T-cell (primary cell): ENCODE data around the gene TCL1A. TPM values are rescaled to one million over a fixed set of nuclear protein-coding genes. Genes with fewer than 3 reads are reported as not detected.
"Not testable (repeated sequence)": the region's sequence is repeated elsewhere in the genome, so short reads cannot be mapped to it uniquely, and the experiment has no call there.

Source experiments
- ATAC-seq, 4 experiments: fragments of 200-7000 bp in 3 of 4; fragments of 150-1000 bp in 1 of 4; cut with Tn5 transposase; replicated peaks in 1 of 4; 1 replicate in 3 of 4; 2 replicates in 1 of 4; pipeline ENCODE4 v1.10.0; 2021; ENCODE audit warnings: moderate library complexity in 3 of 4, mild to moderate bottlenecking in 2 of 4, moderate number of reproducible peaks in 1 of 4
- CTCF ChIA-PET, 2 donors: fragments of 300-600 bp; sonication (Branson Sonifier 250); formaldehyde crosslinking; loops; one replicate each; lab custom pipeline; 2022; ENCODE audit warnings: antibody characterized with exemption in 2 of 2; lab: Charles Lee
- POLR2A ChIA-PET, 2 donors: fragments of 300-600 bp; sonication (Branson Sonifier 250); formaldehyde crosslinking; loops; one replicate each; lab custom pipeline; 2022; ENCODE audit warnings: antibody characterized with exemption in 2 of 2; lab: Charles Lee
- DNase-seq, 35 experiments: peaks; one replicate each; pipeline versions ENCODE4 v3.0.0 to v3.0.0-alpha.2; 2013 to 2023
- H3K27ac ChIP-seq: one replicate; pipeline ENCODE4 v1.5.1; 2013; ENCODE audit warnings: low read length
- H3K27me3 ChIP-seq, 2 experiments: replicated peaks in 1 of 2; 1 replicate in 1 of 2; 2 replicates in 1 of 2; pipeline versions ENCODE4 v1.6.1 to v1.7.0; 2013; ENCODE audit warnings: low read length in 1 of 2, mixed read lengths in 1 of 2; ENCODE audit not compliant: control insufficient read depth in 2 of 2, insufficient read depth in 2 of 2; ENCODE audit errors: extremely low read depth in 1 of 2
- H3K36me3 ChIP-seq, 2 donors: 1 replicate in 1 of 2; 2 replicates in 1 of 2; pipeline versions ENCODE4 v1.6.1 to v1.7.0; 2013; ENCODE audit warnings: low read length in 1 of 2; ENCODE audit not compliant: control insufficient read depth in 2 of 2, insufficient read depth in 1 of 2; ENCODE audit errors: extremely low read depth in 1 of 2
- H3K4me1 ChIP-seq, 2 experiments: 1 replicate in 1 of 2; 2 replicates in 1 of 2; pipeline versions ENCODE4 v1.6.1 to v1.7.0; 2013; ENCODE audit warnings: low read length in 2 of 2, mixed read lengths in 1 of 2; ENCODE audit not compliant: insufficient read depth in 2 of 2, control insufficient read depth in 1 of 2; ENCODE audit errors: extremely low read depth in 1 of 2
- H3K4me3 ChIP-seq, 2 donors: 1 replicate in 1 of 2; 2 replicates in 1 of 2; pipeline versions ENCODE4 v1.5.1 to v1.7.0; 2013; ENCODE audit warnings: mild to moderate bottlenecking in 2 of 2, low read length in 1 of 2, moderate library complexity in 1 of 2; ENCODE audit not compliant: control insufficient read depth in 1 of 2; ENCODE audit errors: extremely low read depth in 1 of 2
- H3K9me3 ChIP-seq: 2 replicates; pipeline ENCODE4 v1.7.0; 2013
- H3K27ac Mint-ChIP-seq, 2 donors: one replicate each; pipeline ENCODE4 v1.8.0; 2020 to 2021; ENCODE audit warnings: mild to moderate bottlenecking in 2 of 2, mixed read lengths in 2 of 2
- H3K27me3 Mint-ChIP-seq, 2 donors: one replicate each; pipeline ENCODE4 v1.8.0; 2021 to 2022; ENCODE audit warnings: mixed read lengths in 2 of 2
- H3K36me3 Mint-ChIP-seq: one replicate; pipeline ENCODE4 v1.8.0; 2021; ENCODE audit warnings: mixed read lengths
- H3K4me1 Mint-ChIP-seq, 3 donors: one replicate each; pipeline ENCODE4 v1.8.0; 2020 to 2022; ENCODE audit warnings: mixed read lengths in 3 of 3, mild to moderate bottlenecking in 1 of 3
- H3K4me3 Mint-ChIP-seq, 3 donors: one replicate each; pipeline ENCODE4 v1.8.0; 2020 to 2022; ENCODE audit warnings: mild to moderate bottlenecking in 3 of 3, mixed read lengths in 3 of 3, moderate library complexity in 3 of 3
- H3K9me3 Mint-ChIP-seq, 3 donors: one replicate each; pipeline ENCODE4 v1.8.0; 2020 to 2022; ENCODE audit warnings: mixed read lengths in 3 of 3
- WGBS: methylation state at CpG from one replicate; pipeline ENCODE4 v1.1.5; 2013; ENCODE audit warnings: missing lambda C conversion rate; ENCODE audit not compliant: insufficient coverage; 5-methylcytosine and 5-hydroxymethylcytosine counted together
- total RNA-seq, 35 experiments: library from RNA in 6 of 35; stranded (reverse) in 6 of 35; fragments of 120-200 nt in 1 of 35; gene quantifications; one replicate each; pipeline versions ENCODE4 v1.2.1 to v1.2.4 and lab custom pipeline; 2013 to 2026

TCL1A gene
- total RNA-seq, 5 donors from 2014 or later (not counting 1 experiment from before 2014, with no cell fraction given): 1.4 to 22.5 (median 2.6) TPM

DNA sequence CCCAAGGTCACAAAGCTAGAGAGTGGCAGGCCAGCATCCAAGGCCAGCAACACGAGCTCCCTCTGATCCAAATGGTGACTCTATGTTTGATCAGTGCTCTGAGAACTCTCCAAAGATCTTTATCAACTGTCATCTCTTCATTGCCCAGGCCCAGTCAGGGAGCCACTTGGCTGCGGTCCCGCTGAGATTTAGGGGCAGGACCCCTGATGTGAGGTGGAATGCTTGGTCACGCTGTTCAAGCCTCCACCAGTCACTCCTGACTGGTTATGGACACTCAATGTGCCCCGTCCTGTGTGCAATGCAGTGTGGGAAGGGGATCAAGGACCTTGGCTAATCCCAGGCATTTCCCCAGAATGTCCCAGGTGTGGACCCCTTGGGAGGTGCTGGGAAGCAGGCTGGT, 47.5 kb downstream of the TCL1A start:
- Histone ChIP-seq H3K4me1 (no peaks in the 10 kb centered on the region), H3K27ac (no peak overlapping the region), H3K4me3 (no peak overlapping the region), H3K27me3 (peaks cover 0 to 32% of the 10 kb centered on the region in 2 experiments), H3K9me3 (no peaks in the 10 kb centered on the region), H3K36me3 (no peaks in the 10 kb centered on the region)
- Mint-ChIP-seq H3K36me3 (no peaks in the 10 kb centered on the region), H3K27me3 (peaks cover 12 to 16% of the 10 kb centered on the region in 2 donors), H3K4me1 (peaks cover 1 to 10% (median 4%) of the 10 kb centered on the region in 3 donors), H3K4me3 (no peak overlapping the region), H3K9me3 (no peaks in the 10 kb centered on the region), H3K27ac (no peak overlapping the region)
- POLR2A ChIA-PET: no interaction called here
- CTCF ChIA-PET: no interaction called here
- DNase-seq (no peak), ATAC-seq (no peak)
- 89% methylated on average over 5 of the region's 5 CpGs for WGBS

DNA sequence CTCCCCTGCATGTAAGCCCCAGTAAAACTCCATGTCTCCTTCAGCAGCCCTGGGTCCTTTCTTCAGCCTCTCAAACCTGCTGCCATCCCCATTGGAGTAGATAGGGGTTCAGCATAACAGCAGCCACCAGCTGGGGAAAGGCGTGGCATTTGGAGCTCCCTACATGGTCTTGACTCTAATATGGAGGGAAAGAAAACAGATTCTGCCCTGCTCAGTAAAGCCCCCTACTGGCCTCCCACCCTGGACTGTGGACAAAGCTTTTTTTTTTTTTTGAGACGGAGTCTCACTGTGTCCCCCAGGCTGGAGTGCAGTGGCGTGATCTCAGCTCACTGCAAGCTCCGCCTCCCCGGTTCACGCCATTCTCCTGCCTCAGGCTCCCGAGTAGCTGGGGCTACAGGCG, 48.4 kb downstream of the TCL1A start:
- H3K4me1 Mint-ChIP-seq, H3K27ac ChIP-seq, H3K9me3 Mint-ChIP-seq, H3K36me3 Mint-ChIP-seq, H3K4me3 Mint-ChIP-seq, H3K4me1 ChIP-seq, H3K36me3 ChIP-seq, H3K9me3 ChIP-seq, H3K27ac Mint-ChIP-seq, H3K4me3 ChIP-seq, ATAC-seq, DNase-seq, POLR2A ChIA-PET: not testable (repeated sequence)
- CTCF ChIA-PET: interaction anchor here in 1 of 2 donors (0.6 kb wide), 1 partner anchor 63 kb away, joined by 6 read pairs; no protein-coding TSS in a partner anchor
- peaks cover 16% of the 10 kb centered on the region in 2 donors for H3K27me3 Mint-ChIP-seq
- H3K27me3 ChIP-seq: peaks cover 0 to 29% of the 10 kb centered on the region in 2 experiments
- no CpG with 5 or more reads among the region's 8 CpGs for WGBS

DNA sequence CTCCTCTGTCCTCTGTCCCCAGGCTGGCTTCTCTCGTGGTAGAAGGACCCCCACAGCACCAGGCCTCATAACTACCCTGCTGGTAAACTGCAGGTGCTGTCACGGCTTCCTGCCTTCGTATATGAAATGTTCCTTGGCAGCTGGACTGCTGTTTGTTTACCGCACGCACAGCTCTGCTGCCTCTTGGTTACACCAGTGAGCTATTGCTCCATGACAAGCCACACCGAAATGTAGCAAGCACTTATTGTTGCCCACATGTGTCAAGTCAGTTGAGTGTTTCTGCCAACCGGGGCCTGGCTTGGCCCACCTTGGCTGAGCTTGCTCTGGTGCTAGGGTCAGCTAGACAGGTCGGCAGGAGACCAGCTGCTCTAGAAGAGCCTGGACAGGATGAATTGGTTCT, 49.4 kb downstream of the TCL1A start:
- Mint-ChIP-seq H3K9me3 (no peaks in the 10 kb centered on the region), H3K4me1 (peaks cover 1 to 10% (median 4%) of the 10 kb centered on the region in 3 donors), H3K36me3 (no peaks in the 10 kb centered on the region), H3K27ac (peak overlapping the region in 1 of 2 donors; percentile 12), H3K27me3 (peaks cover 23% of the 10 kb centered on the region in 2 donors), H3K4me3 (peak overlapping the region in 1 of 3 donors; percentile 49)
- H3K27me3 ChIP-seq: peaks cover 0 to 30% of the 10 kb centered on the region in 2 experiments
- no peaks in the 10 kb centered on the region for H3K4me1 ChIP-seq
- CTCF ChIA-PET: interaction anchor here in 1 of 2 donors (0.6 kb wide), 1 partner anchor 37 kb away, joined by 4 read pairs; no protein-coding TSS in a partner anchor
- whole genome bisulfite sequencing: 83% methylated on average over 7 of the region's 8 CpGs
- H3K4me3 ChIP-seq: no peak overlapping the region
- no peaks in the 10 kb centered on the region for H3K9me3 ChIP-seq
- H3K36me3 ChIP-seq: no peaks in the 10 kb centered on the region
- DNase-seq (peak in 1 of 35 experiments; percentile 10), ATAC-seq (no peak)
- POLR2A ChIA-PET: no interaction called here
- H3K27ac ChIP-seq: no peak overlapping the region

DNA sequence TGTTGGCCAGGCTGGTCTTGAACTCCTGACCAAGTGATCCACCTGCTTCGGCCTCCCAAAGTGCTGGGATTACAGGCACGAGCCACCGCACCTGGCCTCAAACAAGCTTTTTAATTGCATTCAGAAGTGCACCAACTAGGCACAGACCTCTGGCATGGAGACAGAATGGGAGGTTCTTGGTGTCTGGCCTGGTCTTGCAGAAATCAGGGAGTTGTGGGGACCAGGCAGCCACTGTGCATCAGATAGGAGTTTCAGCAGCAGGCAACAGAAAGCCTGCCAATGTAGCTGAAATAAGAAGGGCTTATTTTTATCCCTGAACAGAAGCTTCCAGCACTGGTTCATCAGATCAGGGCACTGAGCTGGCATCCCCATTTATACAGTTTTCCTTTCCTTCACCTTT, 49.9 kb downstream of the TCL1A start:
- no peaks in the 10 kb centered on the region for H3K9me3 Mint-ChIP-seq
- WGBS: 87% methylated on average over 2 of the region's 3 CpGs
- H3K4me3 Mint-ChIP-seq: no peak overlapping the region
- no peaks in the 10 kb centered on the region for H3K36me3 Mint-ChIP-seq
- Histone ChIP-seq H3K9me3 (no peaks in the 10 kb centered on the region), H3K4me3 (no peak overlapping the region), H3K27me3 (peaks cover 0 to 33% of the 10 kb centered on the region in 2 experiments), H3K4me1 (no peaks in the 10 kb centered on the region), H3K36me3 (no peaks in the 10 kb centered on the region), H3K27ac (no peak overlapping the region)
- ChIA-PET POLR2A (no interaction called here), CTCF (interaction anchor here in 1 of 2 donors (0.6 kb wide), 1 partner anchor 37 kb away, joined by 4 read pairs; no protein-coding TSS in a partner anchor)
- H3K4me1 Mint-ChIP-seq: peaks cover 1 to 10% (median 4%) of the 10 kb centered on the region in 3 donors
- DNase-seq (no peak), ATAC-seq (no peak)
- peaks cover 23 to 24% of the 10 kb centered on the region in 2 donors for H3K27me3 Mint-ChIP-seq
- H3K27ac Mint-ChIP-seq: no peak overlapping the region

DNA sequence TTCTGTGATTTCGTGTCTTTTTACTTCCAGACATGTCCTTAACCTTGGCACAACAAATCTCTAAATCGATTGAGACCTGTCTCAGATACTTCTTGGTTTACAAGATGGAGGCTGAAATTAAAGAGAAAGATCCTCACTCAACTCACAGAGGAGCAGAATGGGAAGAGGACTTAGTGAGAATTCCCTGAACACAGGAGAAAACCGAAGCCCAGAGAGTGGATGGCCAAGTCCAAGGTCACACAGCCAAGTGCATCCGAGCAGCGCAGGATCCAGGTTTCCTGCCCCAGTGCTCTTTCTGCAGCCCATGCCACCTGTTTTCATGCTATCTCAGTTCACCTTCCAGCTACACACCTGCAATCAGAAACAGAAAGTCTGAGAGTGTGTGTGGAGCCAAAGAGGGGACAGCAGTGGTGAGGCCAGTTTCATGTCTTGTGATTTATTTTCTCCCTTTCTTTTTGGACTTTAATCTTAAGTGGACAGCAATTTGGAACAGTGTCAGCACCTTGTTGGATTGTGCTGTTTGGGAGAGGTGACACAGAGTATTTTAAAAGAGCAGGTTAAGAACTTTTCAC, 50.6 kb downstream of the TCL1A start:
- H3K27ac Mint-ChIP-seq: no peak overlapping the region
- CTCF ChIA-PET: interaction anchor here in 1 of 2 donors (0.7 kb wide), 1 partner anchor 1905 kb away, joined by 7 read pairs; no protein-coding TSS in a partner anchor
- H3K27me3 Mint-ChIP-seq: peaks cover 26 to 29% of the 10 kb centered on the region in 2 donors
- H3K36me3 Mint-ChIP-seq: no peaks in the 10 kb centered on the region
- H3K9me3 Mint-ChIP-seq: no peaks in the 10 kb centered on the region
- no peak overlapping the region for H3K4me3 Mint-ChIP-seq
- peaks cover 1 to 10% (median 4%) of the 10 kb centered on the region in 3 donors for H3K4me1 Mint-ChIP-seq
- H3K4me3 ChIP-seq: no peak overlapping the region
- no peak overlapping the region for H3K27ac ChIP-seq
- H3K27me3 ChIP-seq: peaks cover 0 to 39% of the 10 kb centered on the region in 2 experiments
- WGBS: 60% methylated on average over 1 of the region's 5 CpGs
- POLR2A ChIA-PET: interaction anchor here in 1 of 2 donors (0.6 kb wide), 1 partner anchor 22 kb away, joined by 7 read pairs; no protein-coding TSS in a partner anchor
- DNase-seq (no peak), ATAC-seq (no peak)
- no peaks in the 10 kb centered on the region for H3K9me3 ChIP-seq
- no peaks in the 10 kb centered on the region for H3K4me1 ChIP-seq
- H3K36me3 ChIP-seq: no peaks in the 10 kb centered on the region

DNA sequence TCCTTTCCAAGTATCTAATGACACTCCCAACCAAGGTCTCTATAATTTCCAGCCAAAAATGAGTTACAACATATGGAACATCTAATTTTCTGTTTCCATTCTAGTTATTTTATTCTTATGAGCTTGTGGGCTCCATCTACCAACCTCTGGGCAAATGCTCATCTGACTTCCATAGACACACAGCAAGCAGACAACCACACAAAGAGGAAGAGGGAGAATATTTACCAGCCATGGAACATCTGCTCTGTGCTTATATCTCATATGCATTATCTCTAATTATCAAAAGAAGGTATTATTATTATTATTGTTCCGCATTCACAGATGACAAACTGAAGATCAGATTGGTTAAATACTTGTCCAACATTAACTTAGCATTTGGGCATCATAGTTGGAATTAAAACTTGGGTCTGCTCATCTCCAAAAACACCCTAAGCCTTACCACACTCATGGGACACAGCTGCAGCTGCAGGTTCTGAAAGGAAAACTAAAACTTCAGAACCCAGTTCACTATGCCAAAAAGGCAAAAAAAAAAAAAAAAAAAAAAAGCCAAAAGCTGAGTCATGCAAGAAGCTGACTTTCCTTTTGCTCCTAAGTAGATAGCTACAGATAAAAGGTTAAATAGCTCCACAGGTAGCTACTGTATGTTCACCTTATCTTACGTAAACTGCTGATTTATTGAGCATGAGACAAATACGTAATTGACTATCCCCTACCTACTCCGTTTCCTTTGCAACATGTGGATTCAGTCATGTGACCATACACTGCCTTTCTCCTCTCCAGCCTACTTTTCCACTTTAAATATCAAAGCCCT, 51.3 kb downstream of the TCL1A start:
- no peaks in the 10 kb centered on the region for H3K4me1 ChIP-seq
- Mint-ChIP-seq H3K36me3 (no peaks in the 10 kb centered on the region), H3K27ac (no peak overlapping the region), H3K9me3 (no peaks in the 10 kb centered on the region), H3K4me1 (peaks cover 1 to 10% (median 4%) of the 10 kb centered on the region in 3 donors), H3K4me3 (no peak overlapping the region), H3K27me3 (peaks cover 26 to 31% of the 10 kb centered on the region in 2 donors)
- WGBS: 54% methylated on average over 3 of the region's 4 CpGs
- H3K36me3 ChIP-seq: no peaks in the 10 kb centered on the region
- H3K4me3 ChIP-seq: no peak overlapping the region
- peaks cover 0 to 41% of the 10 kb centered on the region in 2 experiments for H3K27me3 ChIP-seq
- ChIA-PET POLR2A (interaction anchor here in 1 of 2 donors (0.6 kb wide), 1 partner anchor 21 kb away, joined by 7 read pairs; no protein-coding TSS in a partner anchor), CTCF (interaction anchor here in 1 of 2 donors (0.7 kb wide), 1 partner anchor 1904 kb away, joined by 7 read pairs; no protein-coding TSS in a partner anchor)
- no peak for DNase-seq
- no peaks in the 10 kb centered on the region for H3K9me3 ChIP-seq
- ATAC-seq: no peak
- no peak overlapping the region for H3K27ac ChIP-seq
